ENCODE results near the gene EIF4E2.

Gene EIF4E2

GRCh38 chr2:232603283-232603682 lies 52.8 kb downstream of the EIF4E2 start:
- H3K4me1 ChIP-seq: no peaks in the 10 kb centered on the region
- H3K4me2 ChIP-seq (ENCODE audit: low read length): no peak overlapping the region
- H3K79me2 ChIP-seq: no peaks in the 10 kb centered on the region
- no peak overlapping the region for H3K4me3 ChIP-seq (ENCODE audit: low read depth, low read length)
- H3K36me3 ChIP-seq (ENCODE audit: control insufficient read depth, insufficient read depth, low read length): no peaks in the 10 kb centered on the region
- no peak overlapping the region for H3K27ac ChIP-seq
- no peak for TF ChIP-seq CTCF (IDR thresholded peaks at IDR 0.05)
- no peak overlapping the region for H3K9ac ChIP-seq
- H3K9me3 ChIP-seq (ENCODE audit: control insufficient read depth, low read length): no peaks in the 10 kb centered on the region
- H2AFZ ChIP-seq: no peak overlapping the region
- H3K27me3 ChIP-seq (ENCODE audit: control insufficient read depth, insufficient read depth, low read length): no peaks in the 10 kb centered on the region

- Histone ChIP-seq H3K36me3 (ENCODE audit: control insufficient read depth, insufficient read depth, low read length) (no peaks in the 10 kb centered on the region), H3K4me2 (ENCODE audit: low read length) (no peak overlapping the region), H3K4me1 (no peaks in the 10 kb centered on the region), H3K9ac (no peak overlapping the region), H2AFZ (no peak overlapping the region), H3K4me3 (ENCODE audit: low read depth, low read length) (no peak overlapping the region), H3K27me3 (ENCODE audit: control insufficient read depth, insufficient read depth, low read length) (no peaks in the 10 kb centered on the region), H3K79me2 (no peaks in the 10 kb centered on the region), H3K27ac (no peak overlapping the region), H3K9me3 (ENCODE audit: control insufficient read depth, low read length) (no peaks in the 10 kb centered on the region)
- no peak for TF ChIP-seq CTCF (IDR thresholded peaks at IDR 0.05)
Measured at GRCh38 chr2:232604535-232604934, 54.0 kb downstream of the EIF4E2 start.

GRCh38 chr2:232607011-232607410 lies 56.5 kb downstream of the EIF4E2 start:
- Histone ChIP-seq H3K4me3 (ENCODE audit: low read depth, low read length) (no peak overlapping the region), H2AFZ (no peak overlapping the region), H3K9me3 (ENCODE audit: control insufficient read depth, low read length) (no peaks in the 10 kb centered on the region), H3K4me2 (ENCODE audit: low read length) (no peak overlapping the region), H3K36me3 (ENCODE audit: control insufficient read depth, insufficient read depth, low read length) (no peaks in the 10 kb centered on the region), H3K27ac (no peak overlapping the region), H3K79me2 (no peaks in the 10 kb centered on the region), H3K4me1 (no peaks in the 10 kb centered on the region), H3K9ac (no peak overlapping the region), H3K27me3 (ENCODE audit: control insufficient read depth, insufficient read depth, low read length) (no peaks in the 10 kb centered on the region)
- no peak for TF ChIP-seq CTCF (IDR thresholded peaks at IDR 0.05)

- Histone ChIP-seq H3K36me3 (ENCODE audit: control insufficient read depth, insufficient read depth, low read length) (no peaks in the 10 kb centered on the region), H3K27ac (no peak overlapping the region), H3K9ac (no peak overlapping the region), H2AFZ (no peak overlapping the region), H3K4me1 (no peaks in the 10 kb centered on the region), H3K9me3 (ENCODE audit: control insufficient read depth, low read length) (no peaks in the 10 kb centered on the region), H3K27me3 (ENCODE audit: control insufficient read depth, insufficient read depth, low read length) (no peaks in the 10 kb centered on the region), H3K4me2 (ENCODE audit: low read length) (no peak overlapping the region), H3K79me2 (no peaks in the 10 kb centered on the region), H3K4me3 (ENCODE audit: low read depth, low read length) (no peak overlapping the region)
- no peak for TF ChIP-seq CTCF (IDR thresholded peaks at IDR 0.05)
Measured at GRCh38 chr2:232609607-232610006, 59.1 kb downstream of the EIF4E2 start.

GRCh38 chr2:232610081-232610480 lies 59.6 kb downstream of the EIF4E2 start:
- H3K36me3 ChIP-seq (ENCODE audit: control insufficient read depth, insufficient read depth, low read length): no peaks in the 10 kb centered on the region
- no peak for TF ChIP-seq CTCF (IDR thresholded peaks at IDR 0.05)
- no peaks in the 10 kb centered on the region for H3K4me1 ChIP-seq
- H3K79me2 ChIP-seq: no peaks in the 10 kb centered on the region
- no peak overlapping the region for H2AFZ ChIP-seq
- H3K27ac ChIP-seq: no peak overlapping the region
- H3K27me3 ChIP-seq (ENCODE audit: control insufficient read depth, insufficient read depth, low read length): no peaks in the 10 kb centered on the region
- H3K4me3 ChIP-seq (ENCODE audit: low read depth, low read length): no peak overlapping the region
- H3K4me2 ChIP-seq (ENCODE audit: low read length): no peak overlapping the region
- no peak overlapping the region for H3K9ac ChIP-seq
- H3K9me3 ChIP-seq (ENCODE audit: control insufficient read depth, low read length): no peaks in the 10 kb centered on the region

Measured in parathyroid adenoma (tissue), 2 donors.